Umbilical cord (tissue), 2 donors: ENCODE measurements around the gene PLCB3. TPM values are rescaled to one million over a fixed set of nuclear protein-coding genes. Genes with fewer than 3 reads are reported as not detected.
"Not testable (repeated sequence)": the region's sequence is repeated elsewhere in the genome, so short reads cannot be mapped to it uniquely, and the experiment has no call there.

Experiments
- DNase-seq: peaks from one replicate; pipeline ENCODE4 v3.0.0-alpha.2; 2015; ENCODE audit warnings: low spot score
- total RNA-seq: library from RNA; depleted of rRNA; stranded (reverse); fragments of >200 nt; gene quantifications from one replicate; pipeline ENCODE4 v1.2.3, GENCODE V29; 2014; ENCODE audit warnings: low replicate concordance; ENCODE audit not compliant: insufficient read depth

PLCB3 gene
- total RNA-seq, 1 donor from 2014 or later = 17.6 TPM

DNA sequence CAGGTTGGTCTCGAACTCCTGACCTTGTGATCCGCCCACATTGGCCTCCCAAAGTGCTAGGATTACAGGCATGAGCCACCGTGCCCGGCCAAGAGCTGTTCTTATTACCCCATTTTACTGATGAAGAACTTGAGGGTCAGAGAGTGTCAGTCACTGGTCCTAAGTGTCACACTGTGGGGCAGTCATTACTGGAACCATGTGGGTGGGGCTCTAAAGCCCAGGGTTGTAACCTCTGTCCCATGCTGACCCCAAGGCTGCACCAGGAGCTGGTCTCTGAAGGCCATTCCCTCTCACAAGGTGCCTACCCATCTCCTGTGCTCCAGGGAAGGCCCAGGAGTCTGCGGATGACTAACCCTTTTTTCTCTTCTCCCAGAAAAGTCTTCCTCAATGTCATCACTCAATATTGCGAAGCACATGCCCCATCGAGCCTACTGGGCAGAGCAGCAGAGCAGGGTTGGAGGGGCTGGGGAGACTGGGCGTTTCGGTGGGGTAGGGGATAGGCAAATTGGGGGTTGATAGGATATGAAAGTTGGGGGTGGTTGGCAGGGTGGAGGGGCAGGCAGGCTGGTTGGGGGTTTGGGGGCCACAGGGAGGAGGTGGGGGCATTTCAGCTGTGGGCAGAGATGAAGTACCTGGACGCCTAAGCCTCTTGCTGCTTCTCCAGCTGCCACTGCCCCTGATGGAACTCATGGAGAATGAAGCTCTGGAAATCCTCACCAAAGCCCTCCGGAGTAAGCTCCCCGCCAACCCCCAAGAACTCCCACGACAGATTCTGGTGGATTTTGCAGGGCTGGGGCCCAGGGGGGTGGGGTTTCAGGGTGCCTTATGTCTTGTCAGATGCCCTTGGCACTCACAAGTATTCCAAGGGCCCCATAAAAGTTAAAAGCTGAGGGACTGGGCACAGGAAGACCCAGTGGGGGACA is 52.0 kb downstream of the PLCB3 start:
- DNase-seq = no peak

GRCh38 chr11:64304032-64304315 is 52.6 kb downstream of the PLCB3 start:
- no peak for DNase-seq

DNA sequence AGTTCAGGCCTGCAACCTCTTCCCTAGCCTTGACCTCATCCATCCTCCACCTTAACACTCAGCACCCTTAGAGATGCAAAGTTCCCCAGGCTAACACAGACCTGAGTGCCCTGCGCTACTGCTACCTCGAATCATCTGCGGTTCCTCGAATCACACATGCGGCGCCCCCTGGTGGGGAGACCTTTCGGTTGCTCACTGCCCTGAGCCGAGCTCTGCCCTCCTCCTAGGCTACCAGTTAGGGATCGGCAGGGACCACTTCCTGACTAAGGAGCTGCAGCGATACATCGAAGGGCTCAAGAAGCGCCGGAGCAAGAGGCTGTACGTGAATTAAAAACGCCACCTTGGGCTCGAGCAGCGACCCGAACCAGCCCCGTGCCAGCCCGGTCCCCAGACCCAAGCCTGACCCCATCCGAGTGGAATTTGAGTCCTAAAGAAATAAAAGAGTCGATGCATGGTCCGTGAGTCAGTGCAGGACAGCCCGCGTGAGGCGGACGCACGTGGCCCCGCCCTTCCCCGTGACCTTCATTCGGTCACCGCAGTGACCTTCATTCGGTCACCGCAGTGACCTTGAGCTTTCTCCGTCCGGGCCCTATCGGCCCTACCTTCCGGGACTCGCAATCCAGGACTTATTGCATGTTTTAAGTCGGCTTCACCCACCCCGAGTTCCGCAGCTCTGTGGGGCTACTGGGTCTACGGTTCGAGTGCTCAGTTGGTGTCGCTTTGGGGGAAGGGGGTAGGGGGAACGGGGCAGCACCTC is 53.2 kb downstream of the PLCB3 start:
- DNase-seq = peak; percentile 91

DNA sequence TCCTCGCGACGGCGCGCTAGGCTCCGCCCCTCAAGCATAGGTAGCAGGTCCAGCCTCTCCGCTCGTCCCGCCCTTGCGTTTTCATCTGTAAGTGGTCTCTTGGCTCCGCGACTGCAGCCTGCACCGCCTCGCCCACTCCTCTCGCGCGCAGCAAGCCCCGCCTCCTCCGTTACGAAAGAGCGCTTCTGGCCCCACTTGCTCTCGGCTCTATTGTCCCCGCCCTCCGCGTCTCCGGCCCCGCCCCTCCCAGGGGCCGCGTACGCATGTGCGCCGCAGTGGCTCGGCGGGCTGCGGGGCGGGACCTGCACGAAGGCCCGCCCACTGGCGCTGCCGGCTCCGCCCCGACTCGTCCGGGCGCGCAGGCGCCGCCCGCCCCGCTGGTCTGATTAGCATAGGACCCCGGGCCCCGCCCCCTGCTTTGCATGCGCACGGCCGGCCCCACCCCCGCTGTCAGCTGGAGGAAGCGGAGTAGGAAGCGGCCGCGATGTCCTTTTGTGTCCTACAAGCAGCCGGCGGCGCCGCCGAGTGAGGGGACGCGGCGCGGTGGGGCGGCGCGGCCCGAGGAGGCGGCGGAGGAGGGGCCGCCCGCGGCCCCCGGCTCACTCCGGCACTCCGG is 53.9 kb downstream of the PLCB3 start, which contains the start of gene ESRRA:
Gene ESRRA (plus strand): TSS at position 450 of the 616 bp plus-strand sequence. CDS start 1,656 bp downstream, outside the sequence.
- DNase-seq = peak; percentile 99

DNA sequence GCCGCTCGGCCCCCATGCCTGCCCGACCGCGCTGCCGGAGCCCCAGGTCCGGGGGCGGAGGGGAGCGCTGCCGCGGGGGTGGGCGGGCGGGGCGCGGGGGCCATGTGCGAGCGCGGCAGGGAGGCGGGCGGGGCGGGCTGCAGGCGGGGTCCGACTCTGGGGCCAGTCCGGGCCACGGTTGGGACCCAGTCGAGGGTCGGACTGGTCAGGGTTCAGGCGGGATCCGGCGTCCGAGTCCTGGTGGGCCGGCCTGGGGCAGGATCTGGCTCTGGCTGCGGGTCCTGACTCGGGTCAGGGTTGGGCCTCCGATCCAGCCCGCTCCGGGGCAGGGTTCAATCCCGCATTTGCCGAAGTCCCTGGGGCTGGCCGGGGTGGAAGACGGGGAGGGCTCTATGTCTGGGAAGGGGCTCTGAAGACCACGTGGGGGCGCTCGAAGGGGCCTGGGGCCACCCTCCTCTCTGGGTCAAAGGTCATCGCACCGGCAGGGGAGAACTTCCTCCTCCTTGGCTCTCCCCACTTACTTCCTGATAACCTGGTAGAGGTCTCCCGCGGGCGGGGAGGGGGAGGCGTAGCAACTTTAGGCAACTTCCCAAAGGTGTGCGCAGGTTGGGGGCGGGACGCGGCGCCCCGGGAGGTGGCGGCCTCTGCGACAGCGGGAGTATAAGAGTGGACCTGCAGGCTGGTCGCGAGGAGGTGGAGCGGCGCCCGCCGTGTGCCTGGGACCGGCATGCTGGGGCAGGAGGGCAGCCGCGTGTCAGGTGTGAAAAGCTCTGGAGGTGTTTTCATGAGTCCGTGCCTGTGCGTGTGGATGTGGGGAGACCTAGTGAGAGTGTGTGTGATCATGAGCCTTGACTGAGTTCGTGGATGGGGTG is 54.6 kb downstream of the PLCB3 start:
- DNase-seq = peak; percentile 54

- no peak for DNase-seq
Measured at GRCh38 chr11:64306563-64306875, 55.2 kb downstream of the PLCB3 start.

- no peak for DNase-seq
Measured at GRCh38 chr11:64306876-64307622, 55.7 kb downstream of the PLCB3 start.

- not testable (repeated sequence) for DNase-seq
Measured at GRCh38 chr11:64307795-64308194, 56.5 kb downstream of the PLCB3 start.

GRCh38 chr11:64312947-64313346 is 61.6 kb downstream of the PLCB3 start:
- no peak for DNase-seq

DNA sequence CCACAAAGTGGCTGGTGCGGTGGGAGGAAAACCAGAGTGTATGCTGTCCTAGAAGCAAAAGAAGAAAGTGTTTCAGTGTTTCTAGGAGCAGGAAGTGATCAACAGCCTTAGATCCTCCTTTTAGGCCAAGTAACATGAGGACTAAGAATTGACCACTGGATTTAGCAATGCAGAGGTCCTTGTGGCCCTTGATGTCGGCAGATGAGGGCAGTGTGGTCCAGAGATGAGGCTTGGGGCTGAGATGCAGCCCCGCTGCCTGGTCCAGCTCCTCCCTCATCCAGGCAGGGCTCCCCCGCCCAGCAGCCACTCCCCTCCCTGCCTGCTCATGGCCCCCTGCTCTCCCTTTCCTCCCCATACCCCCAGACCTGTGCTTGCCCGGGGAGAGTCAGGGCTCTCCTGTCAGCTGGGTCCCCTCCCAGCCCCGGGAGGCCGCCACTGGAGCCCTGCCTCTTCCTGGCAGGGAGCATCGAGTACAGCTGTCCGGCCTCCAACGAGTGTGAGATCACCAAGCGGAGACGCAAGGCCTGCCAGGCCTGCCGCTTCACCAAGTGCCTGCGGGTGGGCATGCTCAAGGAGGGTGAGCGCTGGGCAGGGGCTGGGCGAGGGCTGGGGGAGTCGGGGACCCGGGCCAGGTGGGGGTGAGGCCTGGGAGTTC is 62.3 kb downstream of the PLCB3 start:
- DNase-seq = no peak

DNA sequence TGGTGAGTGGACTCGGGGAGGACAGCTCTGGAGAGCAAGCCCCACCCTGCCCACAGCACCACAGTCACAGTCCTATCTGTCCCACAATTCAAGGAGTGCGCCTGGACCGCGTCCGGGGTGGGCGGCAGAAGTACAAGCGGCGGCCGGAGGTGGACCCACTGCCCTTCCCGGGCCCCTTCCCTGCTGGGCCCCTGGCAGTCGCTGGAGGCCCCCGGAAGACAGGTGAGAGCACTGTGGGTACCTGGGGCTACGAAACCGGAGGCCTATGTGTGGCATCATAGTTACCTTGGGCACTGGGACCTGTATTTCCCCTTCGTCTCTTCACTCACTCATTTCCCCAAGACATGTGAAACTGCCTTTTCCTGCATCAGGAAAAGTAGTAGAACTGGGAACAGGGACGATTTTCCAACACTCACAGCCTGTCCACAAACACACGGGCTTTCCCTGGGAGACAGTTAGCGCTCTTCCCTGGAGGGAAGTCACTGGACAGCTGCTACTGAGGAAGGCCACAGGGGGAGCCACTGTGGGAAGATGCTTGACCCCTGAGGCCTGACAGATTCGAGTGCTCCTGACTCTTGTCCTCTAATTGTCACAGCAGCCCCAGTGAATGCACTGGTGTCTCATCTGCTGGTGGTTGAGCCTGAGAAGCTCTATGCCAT is 62.9 kb downstream of the PLCB3 start:
- DNase-seq = no peak

- DNase-seq = no peak
Measured at GRCh38 chr11:64314805-64315561, 63.7 kb downstream of the PLCB3 start.

DNA sequence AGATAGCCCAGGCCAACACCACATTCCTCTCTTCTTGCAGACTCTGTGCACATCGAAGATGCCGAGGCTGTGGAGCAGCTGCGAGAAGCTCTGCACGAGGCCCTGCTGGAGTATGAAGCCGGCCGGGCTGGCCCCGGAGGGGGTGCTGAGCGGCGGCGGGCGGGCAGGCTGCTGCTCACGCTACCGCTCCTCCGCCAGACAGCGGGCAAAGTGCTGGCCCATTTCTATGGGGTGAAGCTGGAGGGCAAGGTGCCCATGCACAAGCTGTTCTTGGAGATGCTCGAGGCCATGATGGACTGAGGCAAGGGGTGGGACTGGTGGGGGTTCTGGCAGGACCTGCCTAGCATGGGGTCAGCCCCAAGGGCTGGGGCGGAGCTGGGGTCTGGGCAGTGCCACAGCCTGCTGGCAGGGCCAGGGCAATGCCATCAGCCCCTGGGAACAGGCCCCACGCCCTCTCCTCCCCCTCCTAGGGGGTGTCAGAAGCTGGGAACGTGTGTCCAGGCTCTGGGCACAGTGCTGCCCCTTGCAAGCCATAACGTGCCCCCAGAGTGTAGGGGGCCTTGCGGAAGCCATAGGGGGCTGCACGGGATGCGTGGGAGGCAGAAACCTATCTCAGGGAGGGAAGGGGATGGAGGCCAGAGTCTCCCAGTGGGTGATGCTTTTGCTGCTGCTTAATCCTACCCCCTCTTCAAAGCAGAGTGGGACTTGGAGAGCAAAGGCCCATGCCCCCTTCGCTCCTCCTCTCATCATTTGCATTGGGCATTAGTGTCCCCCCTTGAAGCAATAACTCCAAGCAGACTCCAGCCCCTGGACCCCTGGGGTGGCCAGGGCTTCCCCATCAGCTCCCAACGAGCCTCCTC is 64.6 kb downstream of the PLCB3 start:
- DNase-seq = not testable (repeated sequence)

DNA sequence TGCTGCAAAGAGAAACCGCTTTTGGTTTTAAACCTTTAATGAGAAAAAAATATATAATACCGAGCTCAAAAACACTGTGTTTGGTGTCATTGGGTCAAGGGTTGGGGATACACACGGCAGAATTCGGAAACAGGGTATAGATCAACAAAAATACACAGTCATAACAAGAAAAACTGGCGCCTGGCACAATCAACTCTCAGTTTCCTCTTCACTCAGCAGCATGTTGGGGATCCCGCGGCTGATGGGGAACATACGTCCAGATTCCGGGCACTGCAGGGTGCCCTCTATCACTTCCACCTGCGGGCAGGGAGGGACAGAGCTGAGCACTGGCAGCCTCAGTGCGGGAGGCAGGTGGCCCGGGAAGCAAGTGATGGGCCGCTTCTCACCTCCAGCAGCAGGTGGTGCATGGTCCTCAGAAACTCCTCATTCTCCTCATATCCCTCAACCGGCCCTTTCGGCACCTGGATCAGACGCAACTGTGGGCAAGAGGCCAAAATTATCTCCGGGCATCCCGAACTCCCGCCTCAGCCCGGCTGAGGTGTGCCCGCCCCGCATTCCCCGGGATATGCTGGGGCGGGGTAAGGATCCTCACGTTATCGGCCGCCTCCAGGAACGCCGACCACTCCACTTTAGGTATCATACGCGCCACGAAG is 65.5 kb downstream of the PLCB3 start:
- no peak for DNase-seq

GRCh38 chr11:64317325-64317960 is 66.1 kb downstream of the PLCB3 start, which contains the start of gene TRMT112:
TRMT112 (minus strand) TSS chr11:64317559; CDS start chr11:64317526, 33 bp downstream.
- peak; percentile 99 for DNase-seq

DNA sequence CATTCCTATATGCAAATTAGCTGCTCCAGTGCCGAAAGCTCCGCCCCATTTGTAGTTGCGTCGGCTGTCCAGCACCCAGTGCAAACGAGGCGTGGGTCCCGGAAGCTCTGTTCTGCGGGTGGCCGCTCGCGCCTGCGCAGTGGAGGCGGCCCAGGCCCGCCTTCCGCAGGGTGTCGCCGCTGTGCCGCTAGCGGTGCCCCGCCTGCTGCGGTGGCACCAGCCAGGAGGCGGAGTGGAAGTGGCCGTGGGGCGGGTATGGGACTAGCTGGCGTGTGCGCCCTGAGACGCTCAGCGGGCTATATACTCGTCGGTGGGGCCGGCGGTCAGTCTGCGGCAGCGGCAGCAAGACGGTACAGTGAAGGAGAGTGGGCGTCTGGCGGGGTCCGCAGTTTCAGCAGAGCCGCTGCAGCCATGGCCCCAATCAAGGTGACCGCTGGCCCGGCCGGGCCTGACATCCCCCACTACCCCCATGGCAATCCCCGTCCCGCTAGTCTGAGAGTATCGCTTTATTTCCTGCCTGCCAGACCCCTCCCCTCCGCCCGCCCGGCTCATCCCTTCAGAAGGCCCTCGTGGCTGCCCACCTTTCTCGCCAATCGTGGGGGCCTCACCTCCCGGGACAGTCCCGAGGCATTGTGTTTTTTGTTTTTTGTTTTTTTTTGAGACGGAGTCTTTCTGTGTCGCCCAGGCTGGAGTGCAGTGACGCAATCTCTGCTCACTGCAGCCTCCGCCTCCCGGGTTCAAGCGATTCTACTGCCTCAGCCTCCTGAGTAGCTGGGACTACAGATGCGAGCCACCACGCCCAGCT is 66.8 kb downstream of the PLCB3 start, which contains the start of gene PRDX5:
Gene PRDX5 (plus strand): TSS at position 161 of the 805 bp plus-strand sequence. CDS start 95 bp downstream, at position 256.
- peak; percentile 99 for DNase-seq
